ENCODE data around the gene PLA2G4D.

The PLA2G4D gene

DNA sequence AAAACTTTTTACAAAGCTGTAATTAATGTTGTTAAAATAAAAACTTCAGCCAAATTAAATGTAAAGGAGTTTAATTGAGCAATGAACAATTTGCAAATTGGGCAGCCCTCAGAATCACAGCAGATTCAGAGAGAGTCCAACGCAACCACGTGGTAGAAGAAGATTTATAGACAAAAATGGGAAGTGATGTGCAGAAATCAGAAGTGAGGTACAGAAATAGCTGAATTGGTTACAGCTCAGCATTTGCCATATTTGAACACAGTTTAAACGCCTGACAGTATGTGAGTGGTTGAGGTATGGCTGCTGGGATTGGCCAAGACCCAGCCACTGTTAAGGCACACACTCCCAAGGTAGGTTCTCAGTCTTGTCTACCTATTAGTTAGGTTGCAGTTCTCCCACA lies 14.4 kb upstream of the PLA2G4D start:
- no peaks in the 10 kb centered on the region for H3K36me3 ChIP-seq (ENCODE audit: control insufficient read depth in 1 of 2, insufficient read depth in 2 of 2, low read length in 2 of 2)
- H3K4me1 ChIP-seq (ENCODE audit: control insufficient read depth in 1 of 2, insufficient read depth in 2 of 2, low read length in 2 of 2), result peaks cover 7 to 10% of the 10 kb centered on the region in 2 donors
- H3K27ac ChIP-seq (ENCODE audit: low read depth, low read length), result no peak overlapping the region

DNA sequence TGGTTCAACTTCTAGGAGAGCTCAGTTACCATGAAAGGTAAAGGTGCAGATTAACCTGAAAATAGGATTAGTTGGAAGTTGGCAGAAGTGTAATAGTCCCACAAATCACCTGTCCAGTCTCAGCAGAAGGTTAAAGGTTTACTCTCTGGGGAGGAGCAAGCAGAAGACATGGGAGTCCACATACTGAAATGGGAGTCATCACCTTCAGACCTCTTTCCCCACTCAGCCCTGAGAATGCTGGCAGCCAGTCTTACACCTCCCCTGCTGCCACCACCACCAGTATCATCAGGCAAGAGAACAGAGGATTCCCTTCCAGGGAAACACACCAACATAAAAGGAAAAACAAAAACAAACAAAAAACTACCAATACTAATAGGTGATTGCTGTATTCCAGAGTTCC lies 13.8 kb upstream of the PLA2G4D start:
- Histone ChIP-seq H3K27me3 (ENCODE audit: control insufficient read depth in 1 of 2, insufficient read depth in 2 of 2, low read length in 2 of 2) (no peaks in the 10 kb centered on the region), H3K4me1 (ENCODE audit: control insufficient read depth in 1 of 2, insufficient read depth in 2 of 2, low read length in 2 of 2) (peaks cover 7 to 10% of the 10 kb centered on the region in 2 donors), H3K27ac (ENCODE audit: low read depth, low read length) (no peak overlapping the region), H3K9me3 (ENCODE audit: control insufficient read depth in 1 of 2, low read length in 2 of 2) (peaks cover 0 to 5% of the 10 kb centered on the region in 2 donors), H3K9ac (ENCODE audit: low read depth in 1 of 2, low read length in 2 of 2) (no peak overlapping the region), H3K4me3 (ENCODE audit: low read depth in 1 of 2, low read length in 2 of 2) (no peak overlapping the region), H3K36me3 (ENCODE audit: control insufficient read depth in 1 of 2, insufficient read depth in 2 of 2, low read length in 2 of 2) (no peaks in the 10 kb centered on the region)

More for the DNA sequence above, 14.4 kb upstream of the PLA2G4D start:
- H3K9ac ChIP-seq (ENCODE audit: low read depth in 1 of 2, low read length in 2 of 2), result no peak overlapping the region
- H3K4me3 ChIP-seq (ENCODE audit: low read depth in 1 of 2, low read length in 2 of 2), result no peak overlapping the region
- no peaks in the 10 kb centered on the region for H3K27me3 ChIP-seq (ENCODE audit: control insufficient read depth in 1 of 2, insufficient read depth in 2 of 2, low read length in 2 of 2)
- peaks cover 0 to 7% of the 10 kb centered on the region in 2 donors for H3K9me3 ChIP-seq (ENCODE audit: control insufficient read depth in 1 of 2, low read length in 2 of 2)

DNA sequence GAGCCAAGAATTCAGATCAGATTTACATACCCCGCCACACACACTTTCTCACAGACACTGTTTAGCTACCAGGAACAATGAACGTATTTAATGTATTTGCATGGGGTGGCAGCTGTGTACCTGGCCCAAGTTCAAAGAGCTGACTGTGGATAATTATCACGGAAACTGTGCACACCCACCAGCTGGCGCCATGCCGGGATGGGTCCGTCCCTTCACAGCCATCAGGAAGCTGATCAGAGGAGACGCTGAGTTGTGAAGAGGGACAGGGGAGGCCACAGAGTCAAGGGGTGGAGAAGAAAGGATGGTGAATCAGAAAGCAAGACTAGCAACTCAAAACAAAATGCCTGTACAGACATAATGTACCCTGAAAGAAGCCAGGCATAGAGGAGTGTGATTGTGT lies 13.1 kb upstream of the PLA2G4D start:
- Histone ChIP-seq H3K9ac (ENCODE audit: low read depth in 1 of 2, low read length in 2 of 2) (no peak overlapping the region), H3K9me3 (ENCODE audit: control insufficient read depth in 1 of 2, low read length in 2 of 2) (peaks cover 0 to 4% of the 10 kb centered on the region in 2 donors), H3K4me3 (ENCODE audit: low read depth in 1 of 2, low read length in 2 of 2) (no peak overlapping the region), H3K36me3 (ENCODE audit: control insufficient read depth in 1 of 2, insufficient read depth in 2 of 2, low read length in 2 of 2) (no peaks in the 10 kb centered on the region), H3K4me1 (ENCODE audit: control insufficient read depth in 1 of 2, insufficient read depth in 2 of 2, low read length in 2 of 2) (peaks cover 7 to 10% of the 10 kb centered on the region in 2 donors), H3K27me3 (ENCODE audit: control insufficient read depth in 1 of 2, insufficient read depth in 2 of 2, low read length in 2 of 2) (no peaks in the 10 kb centered on the region), H3K27ac (ENCODE audit: low read depth, low read length) (no peak overlapping the region)

DNA sequence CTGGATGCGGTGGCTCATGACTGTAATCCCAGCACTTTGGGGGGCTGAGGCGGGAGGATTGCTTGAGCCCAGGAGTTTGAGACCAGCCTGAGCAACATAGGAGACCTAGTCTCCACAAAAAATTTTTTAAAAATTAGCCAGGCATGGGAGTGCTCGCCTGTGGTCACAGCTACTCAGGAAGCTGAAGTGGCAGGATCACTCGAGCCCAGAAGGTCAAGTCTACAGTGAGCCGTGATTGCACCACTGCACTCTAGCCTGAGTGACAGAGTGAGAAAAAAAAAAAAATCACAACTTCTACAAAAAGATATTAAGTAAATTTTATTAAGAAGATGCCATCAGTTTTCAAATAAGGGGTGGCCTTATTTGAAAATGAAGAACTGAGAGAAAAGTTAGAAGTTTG lies 11.9 kb upstream of the PLA2G4D start:
- Histone ChIP-seq H3K27me3 (ENCODE audit: control insufficient read depth in 1 of 2, insufficient read depth in 2 of 2, low read length in 2 of 2) (no peaks in the 10 kb centered on the region), H3K36me3 (ENCODE audit: control insufficient read depth in 1 of 2, insufficient read depth in 2 of 2, low read length in 2 of 2) (no peaks in the 10 kb centered on the region), H3K9me3 (ENCODE audit: control insufficient read depth in 1 of 2, low read length in 2 of 2) (peaks cover 0 to 4% of the 10 kb centered on the region in 2 donors), H3K4me1 (ENCODE audit: control insufficient read depth in 1 of 2, insufficient read depth in 2 of 2, low read length in 2 of 2) (peaks cover 7 to 10% of the 10 kb centered on the region in 2 donors), H3K4me3 (ENCODE audit: low read depth in 1 of 2, low read length in 2 of 2) (no peak overlapping the region), H3K27ac (ENCODE audit: low read depth, low read length) (no peak overlapping the region), H3K9ac (ENCODE audit: low read depth in 1 of 2, low read length in 2 of 2) (no peak overlapping the region)

DNA sequence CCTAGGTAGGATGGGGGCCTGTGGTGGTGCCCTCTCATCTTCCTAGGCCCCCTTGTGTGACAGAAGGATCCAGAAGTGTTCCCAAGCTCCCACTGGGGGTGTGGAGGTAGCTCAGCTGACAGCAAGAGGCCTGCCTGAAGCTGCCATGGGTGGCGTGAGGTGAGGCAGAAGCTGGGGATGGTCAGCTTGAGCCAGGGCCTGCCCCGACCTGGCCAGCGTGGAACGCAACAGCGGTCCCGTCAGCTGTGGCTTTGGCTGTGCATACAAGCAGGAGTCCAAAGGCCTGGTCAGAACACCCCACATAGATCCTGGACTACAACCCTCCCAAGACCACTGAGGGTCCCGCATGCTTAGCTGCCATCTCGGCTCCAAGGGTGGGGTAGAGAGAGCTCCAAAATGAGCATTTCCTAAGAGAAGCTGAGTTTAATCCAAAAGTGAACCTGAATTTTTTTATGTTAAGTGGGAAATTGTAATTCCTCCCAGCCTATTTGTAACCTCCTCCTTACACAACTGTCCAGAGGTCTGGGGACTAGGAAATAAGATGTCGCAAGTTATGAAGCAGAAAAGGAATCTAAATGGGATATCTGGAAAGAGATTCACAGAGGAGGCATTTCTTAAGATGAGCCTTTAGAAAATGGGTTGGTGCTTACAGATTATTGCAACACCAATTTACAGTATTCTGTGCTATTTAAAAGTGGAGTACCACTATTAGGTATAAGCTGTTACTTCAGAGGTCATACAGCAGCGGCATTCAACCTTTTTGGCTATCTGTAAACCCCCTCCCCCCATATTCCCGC lies 9.9 kb upstream of the PLA2G4D start:
- H3K36me3 ChIP-seq (ENCODE audit: control insufficient read depth in 1 of 2, insufficient read depth in 2 of 2, low read length in 2 of 2), result no peaks in the 10 kb centered on the region
- H3K27ac ChIP-seq (ENCODE audit: low read depth, low read length), result no peak overlapping the region
- no peaks in the 10 kb centered on the region for H3K27me3 ChIP-seq (ENCODE audit: control insufficient read depth in 1 of 2, insufficient read depth in 2 of 2, low read length in 2 of 2)
- H3K4me1 ChIP-seq (ENCODE audit: control insufficient read depth in 1 of 2, insufficient read depth in 2 of 2, low read length in 2 of 2), result peaks cover 7 to 8% of the 10 kb centered on the region in 2 donors
- H3K9me3 ChIP-seq (ENCODE audit: control insufficient read depth in 1 of 2, low read length in 2 of 2), result peaks cover 0 to 4% of the 10 kb centered on the region in 2 donors
- H3K9ac ChIP-seq (ENCODE audit: low read depth in 1 of 2, low read length in 2 of 2), result no peak overlapping the region
- no peak overlapping the region for H3K4me3 ChIP-seq (ENCODE audit: low read depth in 1 of 2, low read length in 2 of 2)

DNA sequence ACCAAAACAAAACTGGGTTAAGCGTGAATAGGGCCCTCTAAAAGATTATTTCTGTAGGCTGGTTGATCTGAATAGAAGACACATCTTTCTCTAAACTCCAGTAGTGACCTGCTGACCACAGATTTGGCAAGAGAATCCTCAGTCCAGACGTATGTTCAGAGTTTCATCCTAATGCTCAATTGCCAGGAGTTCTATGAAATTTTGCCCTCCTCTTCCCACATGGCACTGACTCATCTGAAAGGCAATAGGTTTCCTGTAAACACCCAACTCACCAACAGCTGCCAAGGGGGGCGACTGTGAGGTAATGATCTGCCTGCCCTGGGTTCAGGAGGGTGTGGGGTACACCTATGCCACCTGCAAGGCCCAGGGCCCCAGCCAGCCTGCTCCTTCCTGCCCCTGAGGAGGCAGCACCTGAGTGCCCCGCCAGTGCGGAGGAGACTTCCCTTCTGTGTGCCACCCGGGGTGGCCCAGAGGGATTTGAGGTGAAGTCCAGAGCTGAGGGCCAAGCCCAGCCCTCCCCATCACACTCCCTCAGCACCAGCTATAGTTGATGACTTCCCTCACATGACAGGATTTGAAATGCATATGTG lies 8.4 kb upstream of the PLA2G4D start:
- no peak overlapping the region for H3K4me3 ChIP-seq (ENCODE audit: low read depth in 1 of 2, low read length in 2 of 2)
- no peaks in the 10 kb centered on the region for H3K9me3 ChIP-seq (ENCODE audit: control insufficient read depth in 1 of 2, low read length in 2 of 2)
- H3K36me3 ChIP-seq (ENCODE audit: control insufficient read depth in 1 of 2, insufficient read depth in 2 of 2, low read length in 2 of 2), result no peaks in the 10 kb centered on the region
- H3K27ac ChIP-seq (ENCODE audit: low read depth, low read length), result no peak overlapping the region
- peaks cover 6% of the 10 kb centered on the region in 2 donors for H3K4me1 ChIP-seq (ENCODE audit: control insufficient read depth in 1 of 2, insufficient read depth in 2 of 2, low read length in 2 of 2)
- no peaks in the 10 kb centered on the region for H3K27me3 ChIP-seq (ENCODE audit: control insufficient read depth in 1 of 2, insufficient read depth in 2 of 2, low read length in 2 of 2)
- no peak overlapping the region for H3K9ac ChIP-seq (ENCODE audit: low read depth in 1 of 2, low read length in 2 of 2)

DNA sequence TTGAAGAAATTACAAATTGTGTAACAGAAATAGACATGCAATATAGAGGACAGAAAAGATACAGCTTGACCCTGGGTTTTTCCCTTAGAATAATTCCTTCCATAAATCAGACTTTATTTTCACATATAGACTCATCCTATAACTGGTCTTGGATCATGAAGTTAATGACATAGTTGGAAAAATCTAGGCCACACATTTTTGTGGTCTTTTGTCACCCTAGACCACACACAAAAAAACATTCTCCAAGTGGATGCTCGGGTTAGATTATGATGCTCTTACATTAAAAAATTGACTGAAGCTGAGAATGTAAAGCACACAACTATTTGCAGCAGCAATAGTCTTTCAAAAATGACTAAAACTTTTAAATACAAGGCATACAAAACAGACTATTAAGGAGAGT lies 7.5 kb upstream of the PLA2G4D start:
- Histone ChIP-seq H3K36me3 (ENCODE audit: control insufficient read depth in 1 of 2, insufficient read depth in 2 of 2, low read length in 2 of 2) (no peaks in the 10 kb centered on the region), H3K9ac (ENCODE audit: low read depth in 1 of 2, low read length in 2 of 2) (no peak overlapping the region), H3K4me1 (ENCODE audit: control insufficient read depth in 1 of 2, insufficient read depth in 2 of 2, low read length in 2 of 2) (peaks cover 0 to 3% of the 10 kb centered on the region in 2 donors)

DNA sequence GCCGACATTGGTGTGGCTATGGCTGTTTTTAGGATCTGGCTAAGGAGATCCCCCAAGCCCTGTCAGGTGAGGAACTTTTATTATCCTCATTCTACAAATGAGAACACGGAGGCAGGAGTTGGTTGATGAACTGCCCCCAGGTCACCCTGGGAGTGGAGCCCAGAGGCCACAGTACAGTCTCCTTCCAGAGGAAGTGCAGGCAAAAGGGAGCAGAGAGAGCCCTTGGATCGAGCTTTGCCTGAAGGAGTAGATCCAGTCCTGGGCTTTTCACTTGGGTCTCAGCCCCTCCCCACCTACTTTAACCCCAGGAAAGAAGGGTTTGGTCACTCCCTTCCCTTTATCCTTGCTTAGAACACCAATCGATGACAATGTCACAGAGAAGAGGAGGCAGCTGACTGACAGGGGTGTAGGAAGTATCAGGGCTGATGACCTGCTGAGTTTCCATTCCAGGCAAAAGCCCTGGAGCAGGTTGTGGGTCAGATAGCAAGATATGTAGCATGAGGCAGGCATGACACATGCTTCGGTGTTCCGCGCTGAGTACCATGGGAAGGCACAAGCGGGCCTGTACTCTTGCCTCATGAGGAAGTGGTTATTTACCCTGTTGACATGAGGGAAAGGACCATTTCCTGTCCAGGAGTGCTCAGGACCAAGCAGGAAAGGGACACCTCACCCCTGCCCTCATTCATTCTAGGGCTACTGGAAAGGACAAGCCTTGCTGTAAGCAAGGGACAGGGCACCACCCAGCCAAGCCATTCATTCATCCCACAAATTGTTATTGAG lies 5.8 kb upstream of the PLA2G4D start:
- H3K27ac ChIP-seq (ENCODE audit: low read depth, low read length), result no peak overlapping the region
- H3K9me3 ChIP-seq (ENCODE audit: control insufficient read depth in 1 of 2, low read length in 2 of 2), result no peaks in the 10 kb centered on the region
- H3K4me3 ChIP-seq (ENCODE audit: low read depth in 1 of 2, low read length in 2 of 2), result no peak overlapping the region
- H3K36me3 ChIP-seq (ENCODE audit: control insufficient read depth in 1 of 2, insufficient read depth in 2 of 2, low read length in 2 of 2), result no peaks in the 10 kb centered on the region
- peaks cover 0 to 4% of the 10 kb centered on the region in 2 donors for H3K27me3 ChIP-seq (ENCODE audit: control insufficient read depth in 1 of 2, insufficient read depth in 2 of 2, low read length in 2 of 2)
- H3K4me1 ChIP-seq (ENCODE audit: control insufficient read depth in 1 of 2, insufficient read depth in 2 of 2, low read length in 2 of 2), result peaks cover 0 to 3% of the 10 kb centered on the region in 2 donors
- no peak overlapping the region for H3K9ac ChIP-seq (ENCODE audit: low read depth in 1 of 2, low read length in 2 of 2)

More for the DNA sequence above, 7.5 kb upstream of the PLA2G4D start:
- H3K9me3 ChIP-seq (ENCODE audit: control insufficient read depth in 1 of 2, low read length in 2 of 2), result no peaks in the 10 kb centered on the region
- no peak overlapping the region for H3K4me3 ChIP-seq (ENCODE audit: low read depth in 1 of 2, low read length in 2 of 2)
- H3K27me3 ChIP-seq (ENCODE audit: control insufficient read depth in 1 of 2, insufficient read depth in 2 of 2, low read length in 2 of 2), result peaks cover 0 to 3% of the 10 kb centered on the region in 2 donors
- H3K27ac ChIP-seq (ENCODE audit: low read depth, low read length), result no peak overlapping the region

DNA sequence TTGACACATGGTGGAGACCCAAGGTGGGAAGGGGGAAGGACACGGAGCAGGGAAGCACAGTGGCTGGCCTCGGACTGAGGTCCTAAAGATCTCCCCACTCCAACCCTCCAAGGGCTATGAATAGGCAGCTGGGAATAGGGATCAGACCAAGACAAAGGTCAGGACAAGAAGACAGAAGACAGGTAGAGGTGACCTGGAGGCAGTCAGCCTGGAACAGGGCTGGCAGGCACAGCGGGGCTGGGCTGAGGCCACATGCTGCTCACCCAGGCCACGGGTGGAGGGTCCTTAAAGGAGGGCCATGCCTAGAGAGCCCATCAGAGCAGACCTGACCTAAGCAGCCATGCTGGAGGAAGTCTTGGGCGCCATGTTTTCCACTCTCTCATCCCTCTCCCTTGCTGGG lies 2.7 kb upstream of the PLA2G4D start:
- Histone ChIP-seq H3K27me3 (ENCODE audit: control insufficient read depth in 1 of 2, insufficient read depth in 2 of 2, low read length in 2 of 2) (peaks cover 0 to 4% of the 10 kb centered on the region in 2 donors), H3K9me3 (ENCODE audit: control insufficient read depth in 1 of 2, low read length in 2 of 2) (no peaks in the 10 kb centered on the region), H3K9ac (ENCODE audit: low read depth in 1 of 2, low read length in 2 of 2) (no peak overlapping the region), H3K27ac (ENCODE audit: low read depth, low read length) (no peak overlapping the region), H3K4me1 (ENCODE audit: control insufficient read depth in 1 of 2, insufficient read depth in 2 of 2, low read length in 2 of 2) (peaks cover 0 to 3% of the 10 kb centered on the region in 2 donors), H3K4me3 (ENCODE audit: low read depth in 1 of 2, low read length in 2 of 2) (no peak overlapping the region), H3K36me3 (ENCODE audit: control insufficient read depth in 1 of 2, insufficient read depth in 2 of 2, low read length in 2 of 2) (no peaks in the 10 kb centered on the region)

DNA sequence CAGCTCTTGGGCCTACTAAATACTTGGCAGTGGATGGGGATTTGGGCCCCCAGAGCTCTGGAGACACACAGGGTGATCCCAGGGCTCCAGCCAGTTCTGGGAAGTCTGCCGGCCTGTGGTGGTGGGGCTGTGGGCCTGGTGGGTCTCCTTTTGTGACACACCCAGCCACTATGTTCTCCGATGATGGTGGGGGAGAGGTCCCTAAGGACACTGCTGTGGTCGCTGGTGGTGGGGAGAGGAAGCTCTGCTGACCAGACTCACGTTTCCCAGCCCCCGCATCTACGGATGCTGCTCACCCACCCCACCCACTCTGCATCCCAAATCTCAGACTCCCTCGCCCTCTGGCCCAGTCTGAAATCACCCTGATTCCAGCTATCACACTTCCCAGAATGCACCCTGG lies 396 bp downstream of the PLA2G4D start:
- H3K4me3 ChIP-seq (ENCODE audit: low read depth in 1 of 2, low read length in 2 of 2), result no peak overlapping the region
- no peaks in the 10 kb centered on the region for H3K9me3 ChIP-seq (ENCODE audit: control insufficient read depth in 1 of 2, low read length in 2 of 2)
- H3K27ac ChIP-seq (ENCODE audit: low read depth, low read length), result no peak overlapping the region
- H3K9ac ChIP-seq (ENCODE audit: low read depth in 1 of 2, low read length in 2 of 2), result no peak overlapping the region
- H3K4me1 ChIP-seq (ENCODE audit: control insufficient read depth in 1 of 2, insufficient read depth in 2 of 2, low read length in 2 of 2), result peaks cover 6 to 16% of the 10 kb centered on the region in 2 donors
- H3K27me3 ChIP-seq (ENCODE audit: control insufficient read depth in 1 of 2, insufficient read depth in 2 of 2, low read length in 2 of 2), result peaks cover 0 to 4% of the 10 kb centered on the region in 2 donors
- no peaks in the 10 kb centered on the region for H3K36me3 ChIP-seq (ENCODE audit: control insufficient read depth in 1 of 2, insufficient read depth in 2 of 2, low read length in 2 of 2)

All from duodenal mucosa (tissue), 2 donors.